MM.1S (cell line): Measurements from ENCODE around the gene DDOST.

ENCODE experiments used
- CTCF ChIP-seq: fragments of 300-600 bp; sonication (generic); IDR thresholded peaks from 2 replicates; pipeline ENCODE4 v1.5.1; 2016; ENCODE audit warnings: antibody characterized with exemption, low read length, mixed read lengths
- EZH2 ChIP-seq: fragments of 300-600 bp; sonication (generic); optimal IDR thresholded peaks from 2 replicates; pipeline ENCODE3; 2017; ENCODE audit warnings: low read depth, mild to moderate bottlenecking, antibody characterized with exemption, low read length, mixed read lengths

DNA sequence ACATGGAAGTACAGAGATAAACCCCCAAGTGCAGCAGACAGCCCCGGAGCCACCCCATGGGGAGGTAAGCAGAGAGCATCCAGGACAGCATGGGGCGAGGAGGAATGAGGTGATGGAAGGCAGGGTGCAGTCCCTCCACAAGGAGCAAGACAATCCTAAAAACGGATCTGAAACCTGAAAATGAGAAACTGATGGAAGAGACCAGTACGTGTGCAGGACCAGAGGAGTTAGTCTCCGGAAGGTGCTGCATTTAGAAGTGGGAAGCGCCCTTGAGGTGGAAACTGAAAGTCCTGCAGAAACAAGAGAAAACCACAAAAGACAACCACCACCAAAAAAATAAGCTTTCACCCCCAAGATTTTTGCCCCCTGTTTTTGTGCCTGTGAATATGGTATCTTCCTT is 17.4 kb upstream of the DDOST start:
- TF ChIP-seq CTCF: no peak
- no peak for TF ChIP-seq EZH2
